Pancreas (tissue), 10 donors: ENCODE measurements around the gene COMMD3. TPM values are rescaled to one million over a fixed set of nuclear protein-coding genes. Genes with fewer than 3 reads are reported as not detected.

Experiments used
- ATAC-seq, 4 donors: fragments of 200-7000 bp; cut with Tn5 transposase; one replicate each; pipeline versions ENCODE4 v1.8.0 to v1.9.1; 2020; ENCODE audit warnings: mild to moderate bottlenecking in 4 of 4, moderate library complexity in 4 of 4
- DNase-seq, 6 donors: peaks; one replicate each; pipeline ENCODE4 v3.0.0-alpha.2; 2020
- FAIRE-seq: peaks from 2 replicates; lab custom pipeline; 2012; peaks lifted over from hg19 to GRCh38; lab: Jason Lieb, UNC
- H3K27ac ChIP-seq, 4 donors: fragments of 200-600 bp; sonication (generic); 1 replicate in 3 of 4; 2 replicates in 1 of 4; pipeline versions ENCODE4 v1.5.0 to v1.8.0; 2020
- H3K27me3 ChIP-seq, 4 donors: fragments of 200-600 bp; one replicate each; pipeline ENCODE4 v1.8.0; 2021
- H3K36me3 ChIP-seq, 3 donors: fragments of 200-600 bp; sonication (generic) in 1 of 3; one replicate each; pipeline versions ENCODE4 v1.5.0 to v1.8.0; 2020 to 2021
- H3K4me1 ChIP-seq, 3 donors: fragments of 200-600 bp; one replicate each; pipeline ENCODE4 v1.8.0; 2021
- H3K4me3 ChIP-seq, 4 donors: fragments of 200-600 bp; sonication (generic) in 2 of 4; one replicate each; pipeline versions ENCODE4 v1.5.0 to v1.8.0; 2020 to 2021
- H3K9me3 ChIP-seq, 4 donors: fragments of 200-600 bp; one replicate each; pipeline ENCODE4 v1.8.0; 2021
- CTCF ChIP-seq, 4 donors: fragments of 200-600 bp; sonication (generic) in 3 of 4; IDR thresholded peaks; one replicate each; pipeline versions ENCODE4 v1.5.0 to v1.8.0; 2021; ENCODE audit warnings: antibody characterized with exemption in 4 of 4
- WGBS, 2 donors: extraction: QIAGEN DNeasy Blood & Tissue Kit; methylation state at CpG; one replicate each; pipeline ENCODE4 v1.1.7; 2013; 5-methylcytosine and 5-hydroxymethylcytosine counted together
- intact Hi-C, 3 donors: fragments of 100-400 bp; cut with DNase I; formaldehyde crosslinking; loops; one replicate each; pipeline versions ENCODE4 v1.11.1 to v1.14.2; 2022
- polyA plus RNA-seq, 2 donors: library from polyadenylated mRNA; stranded (reverse); fragments of 200-250 nt; gene quantifications; one replicate each; pipeline ENCODE4 v1.2.3, GENCODE V29; 2013
- total RNA-seq, 6 donors: library from RNA; stranded (reverse); fragmentation: NEBNext Ultra II Directional in 4 of 6; extraction: Animal tissue kit (Norgen Biotek cat#: 25700) in 4 of 6; gene quantifications; one replicate each; pipeline versions ENCODE4 v1.2.1 to v1.2.4, GENCODE V29; 2021 to 2023
- donor health status: healthy with polysubstance abuse.
- donor health status: DM: no; HTN: no; CAD: no; lungs with moderate emphysema.
- donor health status: DM: no; HTN: no; CAD: no.
- donor health status: control.
- donor health status: control.
- donor health status: Bipolar disorder and iron deficiency.
- donor health status: DM: yes; HTN: yes; CAD: no.
- donor health status: DM: no; HTN: no; CAD: no.
- donor health status: DM: no; HTN: no; CAD: no.
- donor health status: DM: yes; HTN: yes; CAD: no.

COMMD3 gene
- total and polyA plus RNA-seq, 8 donors: 27.9 to 60.4 (median 38.7) TPM

GRCh38 chr10:22368981-22369380 lies 52.8 kb downstream of the COMMD3 start:
- ATAC-seq (no peak), FAIRE-seq (no peak), DNase-seq (no peak)
- WGBS, 2 donors: 48 to 64% methylated on average over 2 of the region's 2 CpGs
- H3K9me3 ChIP-seq: no peaks in the 10 kb centered on the region
- H3K27me3 ChIP-seq: peaks cover 0 to 4% (median 0%) of the 10 kb centered on the region in 4 donors
- H3K27ac ChIP-seq: no peak overlapping the region
- intact Hi-C loops: no loop called here
- no peak for TF ChIP-seq CTCF (IDR thresholded peaks at IDR 0.05)
- H3K36me3 ChIP-seq: no peaks in the 10 kb centered on the region
- no peak overlapping the region for H3K4me3 ChIP-seq
- H3K4me1 ChIP-seq: peaks cover 0 to 4% (median 0%) of the 10 kb centered on the region in 3 donors

- peak in 2 of 4 donors; percentile 36 to 60 for ATAC-seq
- H3K9me3 ChIP-seq: no peaks in the 10 kb centered on the region
- FAIRE-seq: no peak
- intact Hi-C loops: no loop called here
- no peak for DNase-seq
- no peak overlapping the region for H3K4me3 ChIP-seq
- 83 to 91% methylated on average over 5 of the region's 5 CpGs for WGBS, 2 donors
- no peak overlapping the region for H3K27ac ChIP-seq
- peaks cover 0 to 4% (median 0%) of the 10 kb centered on the region in 4 donors for H3K27me3 ChIP-seq
- TF ChIP-seq CTCF (IDR thresholded peaks at IDR 0.05): no peak
- H3K4me1 ChIP-seq: peaks cover 0 to 4% (median 0%) of the 10 kb centered on the region in 3 donors
- no peaks in the 10 kb centered on the region for H3K36me3 ChIP-seq
Measured at GRCh38 chr10:22369434-22370072, 53.4 kb downstream of the COMMD3 start.

Other genes starting within 250 kb of the COMMD3 start
- gene EBLN1, start 98.4 kb upstream of the COMMD3 start, total RNA-seq: not detected
- gene EBLN1, start 98.4 kb upstream of the COMMD3 start, polyA plus RNA-seq: not detected
- 10 to 100 TPM; 15.8 to 33.9 (median 24.0) TPM for gene BMI1, start 4.7 kb downstream of the COMMD3 start, total RNA-seq
- 10 to 100 TPM; 10.6 to 25.1 TPM for gene BMI1, start 4.7 kb downstream of the COMMD3 start, polyA plus RNA-seq
- under 1 TPM in 5 of 6 donors, not detected in 1; 0.08 to 0.47 (median 0.34) TPM for gene SPAG6, start 29.1 kb downstream of the COMMD3 start, total RNA-seq
- gene SPAG6, start 29.1 kb downstream of the COMMD3 start, polyA plus RNA-seq: 1 to 10 TPM in 1 of 2 donors, under 1 TPM in 1; 0.53 to 1.3 TPM